ENCODE measurements around the gene PPHLN1.

- TF ChIP-seq POLR2A (IDR thresholded peaks at IDR 0.05) (no peak), CTCF (IDR thresholded peaks at IDR 0.05 in 4 of 5, conservative IDR thresholded peaks at IDR 0.05 in 1 of 5) (no peak)
Observed at GRCh38 chr12:42421844-42422779, 96.1 kb downstream of the PPHLN1 start.

Data from gastrocnemius medialis (tissue), 4 donors.